ENCODE measurements around the gene ME2.

Gene ME2

DNA sequence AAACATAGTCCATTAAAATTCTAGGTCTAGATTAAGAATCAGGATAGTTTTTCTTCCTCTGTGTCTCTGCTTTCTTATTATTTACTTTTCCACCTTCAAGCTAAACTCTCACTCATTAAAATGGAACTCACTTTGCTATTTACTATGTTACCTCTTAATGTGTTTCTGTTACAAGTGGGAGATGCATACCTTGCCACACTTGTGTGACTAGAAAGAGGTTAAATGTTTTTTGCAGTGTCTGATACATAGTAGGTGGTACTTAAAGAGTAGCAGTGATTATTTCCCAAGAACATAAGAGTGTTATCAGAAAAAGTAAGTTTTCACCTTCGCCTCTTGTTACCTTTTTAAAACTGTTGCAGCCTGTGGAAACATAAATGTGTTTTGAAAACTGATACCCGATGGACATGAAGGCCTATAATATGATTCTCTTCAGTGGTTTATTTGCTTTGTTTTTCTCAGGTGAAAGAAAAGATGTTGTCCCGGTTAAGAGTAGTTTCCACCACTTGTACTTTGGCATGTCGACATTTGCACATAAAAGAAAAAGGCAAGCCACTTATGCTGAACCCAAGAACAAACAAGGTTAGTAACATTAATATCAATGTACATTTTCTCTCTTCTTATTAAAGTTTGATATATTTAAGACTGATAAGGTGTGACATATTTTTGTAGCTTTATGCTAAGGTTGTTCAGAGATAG is 16.6 kb downstream of the ME2 start:
- no peaks in the 10 kb centered on the region for H3K36me3 ChIP-seq (ENCODE audit: control insufficient read depth, insufficient read depth, low read length)
- H3K4me1 ChIP-seq (ENCODE audit: control insufficient read depth, insufficient read depth, low read length), result peaks cover 4% of the 10 kb centered on the region
- no peaks in the 10 kb centered on the region for H3K9me3 ChIP-seq (ENCODE audit: control insufficient read depth, insufficient read depth, low read length)
- H3K9ac ChIP-seq (ENCODE audit: low read depth, low read length), result no peak overlapping the region
- H3K4me3 ChIP-seq (ENCODE audit: low read depth, low read length), result no peak overlapping the region
- H3K27me3 ChIP-seq (ENCODE audit: control insufficient read depth, insufficient read depth, low read length), result no peaks in the 10 kb centered on the region

DNA sequence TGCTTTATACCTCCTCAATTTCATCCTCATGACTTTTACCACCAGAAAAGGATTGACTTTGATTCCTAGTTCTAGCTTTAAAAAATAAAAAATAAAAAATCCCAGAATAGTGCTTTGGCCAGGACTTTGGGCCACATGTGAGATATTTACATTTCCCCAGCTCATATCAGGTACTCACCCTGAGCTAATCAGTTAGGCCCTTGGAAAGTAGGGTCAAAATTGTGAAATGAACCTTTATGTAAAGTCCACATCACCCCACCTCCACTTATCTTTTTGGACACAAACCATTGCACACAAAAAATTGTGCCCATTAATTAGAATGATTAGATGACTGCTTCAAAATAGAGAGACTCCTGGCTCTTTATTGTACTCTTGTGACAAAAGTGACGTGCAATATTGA is 17.2 kb downstream of the ME2 start:
- no peaks in the 10 kb centered on the region for H3K9me3 ChIP-seq (ENCODE audit: control insufficient read depth, insufficient read depth, low read length)

DNA sequence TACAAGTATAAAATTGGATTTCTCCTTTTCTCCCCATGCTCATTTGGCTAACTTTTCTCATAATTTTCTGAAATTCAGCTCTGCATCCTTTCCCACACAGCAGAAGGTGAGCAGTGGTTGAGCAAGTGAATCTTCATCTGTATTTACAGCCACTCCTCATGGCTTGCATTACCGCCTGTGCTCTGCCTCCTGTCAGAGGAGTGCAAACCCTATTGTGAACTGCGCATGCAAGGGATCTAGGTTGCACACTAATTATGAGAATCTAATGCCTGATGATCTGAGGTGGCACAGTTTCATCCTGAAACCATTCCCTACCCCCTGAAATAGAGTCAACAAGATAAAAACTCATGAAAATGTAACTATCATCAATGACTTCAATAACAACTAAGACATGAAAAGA is 20.0 kb downstream of the ME2 start:
- H3K27me3 ChIP-seq (ENCODE audit: control insufficient read depth, insufficient read depth, low read length), result no peaks in the 10 kb centered on the region
- no peak overlapping the region for H3K4me3 ChIP-seq (ENCODE audit: low read depth, low read length)
- no peak overlapping the region for H3K9ac ChIP-seq (ENCODE audit: low read depth, low read length)
- no peaks in the 10 kb centered on the region for H3K9me3 ChIP-seq (ENCODE audit: control insufficient read depth, insufficient read depth, low read length)
- H3K4me1 ChIP-seq (ENCODE audit: control insufficient read depth, insufficient read depth, low read length), result peaks cover 4% of the 10 kb centered on the region
- H3K36me3 ChIP-seq (ENCODE audit: control insufficient read depth, insufficient read depth, low read length), result no peaks in the 10 kb centered on the region

More for the DNA sequence above, 17.2 kb downstream of the ME2 start:
- Histone ChIP-seq H3K4me1 (ENCODE audit: control insufficient read depth, insufficient read depth, low read length) (peaks cover 4% of the 10 kb centered on the region), H3K4me3 (ENCODE audit: low read depth, low read length) (no peak overlapping the region), H3K27me3 (ENCODE audit: control insufficient read depth, insufficient read depth, low read length) (no peaks in the 10 kb centered on the region), H3K36me3 (ENCODE audit: control insufficient read depth, insufficient read depth, low read length) (no peaks in the 10 kb centered on the region), H3K9ac (ENCODE audit: low read depth, low read length) (no peak overlapping the region)

DNA sequence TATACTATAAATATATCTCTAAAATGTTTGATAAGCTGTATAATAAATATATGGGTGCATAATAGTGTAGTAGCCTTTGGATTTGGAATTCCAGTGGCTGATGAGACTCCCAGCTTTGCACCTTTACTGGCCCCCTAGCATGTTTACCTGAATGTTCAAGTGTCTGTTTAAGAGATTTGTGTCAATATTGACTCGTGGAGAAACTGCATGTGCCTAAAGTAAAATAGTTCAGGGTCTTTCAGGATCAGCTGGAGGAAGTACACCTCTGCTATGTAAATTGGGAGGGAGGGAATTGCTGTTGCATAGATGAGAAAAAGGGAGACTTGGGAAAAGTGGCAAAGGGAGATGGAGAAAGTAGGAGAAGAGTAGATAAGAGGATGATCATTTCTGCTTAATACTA is 23.9 kb downstream of the ME2 start:
- Histone ChIP-seq H3K9me3 (ENCODE audit: control insufficient read depth, insufficient read depth, low read length) (no peaks in the 10 kb centered on the region), H3K27me3 (ENCODE audit: control insufficient read depth, insufficient read depth, low read length) (no peaks in the 10 kb centered on the region), H3K4me3 (ENCODE audit: low read depth, low read length) (no peak overlapping the region), H3K4me1 (ENCODE audit: control insufficient read depth, insufficient read depth, low read length) (no peaks in the 10 kb centered on the region), H3K36me3 (ENCODE audit: control insufficient read depth, insufficient read depth, low read length) (no peaks in the 10 kb centered on the region), H3K9ac (ENCODE audit: low read depth, low read length) (no peak overlapping the region)

DNA sequence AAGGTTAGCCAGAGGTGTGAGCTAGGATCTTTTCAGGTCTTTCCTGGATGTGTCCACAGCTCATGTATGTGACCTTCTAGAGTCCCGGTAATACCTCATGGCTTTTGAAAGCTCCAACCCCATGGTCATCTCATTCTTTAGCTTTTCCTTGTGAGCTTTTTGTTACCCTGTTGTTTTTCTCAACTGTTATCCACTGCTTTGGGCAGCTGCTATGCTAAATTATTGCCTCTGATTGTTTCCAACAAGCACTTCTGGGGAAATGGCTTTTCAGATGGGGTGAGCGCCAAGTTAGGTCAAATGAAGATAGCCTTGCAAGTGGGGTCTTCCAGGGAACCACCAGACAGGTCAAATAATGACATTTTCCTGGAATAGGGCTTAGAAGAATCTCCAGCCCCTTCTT is 27.9 kb downstream of the ME2 start:
- Histone ChIP-seq H3K36me3 (ENCODE audit: control insufficient read depth, insufficient read depth, low read length) (no peaks in the 10 kb centered on the region), H3K9me3 (ENCODE audit: control insufficient read depth, insufficient read depth, low read length) (no peaks in the 10 kb centered on the region), H3K27me3 (ENCODE audit: control insufficient read depth, insufficient read depth, low read length) (no peaks in the 10 kb centered on the region), H3K4me1 (ENCODE audit: control insufficient read depth, insufficient read depth, low read length) (no peaks in the 10 kb centered on the region), H3K9ac (ENCODE audit: low read depth, low read length) (no peak overlapping the region), H3K4me3 (ENCODE audit: low read depth, low read length) (no peak overlapping the region)

DNA sequence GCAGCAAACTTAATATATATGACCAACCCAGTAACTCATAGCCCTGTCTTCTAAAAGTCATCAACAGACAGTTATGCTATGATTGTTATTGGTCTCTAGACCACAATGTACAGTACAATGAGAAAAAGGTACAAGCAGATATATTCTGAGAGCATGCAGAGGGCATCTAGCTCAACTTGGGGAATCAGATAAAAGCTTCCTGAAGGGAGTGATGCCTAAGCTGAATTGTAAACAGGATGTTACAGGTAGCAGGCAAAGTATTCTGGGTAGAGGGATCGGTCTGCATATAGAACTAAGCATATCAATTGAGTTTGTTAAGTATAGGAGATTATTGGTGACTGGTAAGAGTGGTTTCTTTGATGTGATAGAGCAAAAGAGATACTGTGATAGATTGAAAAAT is 30.3 kb downstream of the ME2 start:
- Histone ChIP-seq H3K27me3 (ENCODE audit: control insufficient read depth, insufficient read depth, low read length) (no peaks in the 10 kb centered on the region), H3K4me3 (ENCODE audit: low read depth, low read length) (no peak overlapping the region), H3K36me3 (ENCODE audit: control insufficient read depth, insufficient read depth, low read length) (no peaks in the 10 kb centered on the region), H3K9ac (ENCODE audit: low read depth, low read length) (no peak overlapping the region), H3K4me1 (ENCODE audit: control insufficient read depth, insufficient read depth, low read length) (no peaks in the 10 kb centered on the region), H3K9me3 (ENCODE audit: control insufficient read depth, insufficient read depth, low read length) (no peaks in the 10 kb centered on the region)

DNA sequence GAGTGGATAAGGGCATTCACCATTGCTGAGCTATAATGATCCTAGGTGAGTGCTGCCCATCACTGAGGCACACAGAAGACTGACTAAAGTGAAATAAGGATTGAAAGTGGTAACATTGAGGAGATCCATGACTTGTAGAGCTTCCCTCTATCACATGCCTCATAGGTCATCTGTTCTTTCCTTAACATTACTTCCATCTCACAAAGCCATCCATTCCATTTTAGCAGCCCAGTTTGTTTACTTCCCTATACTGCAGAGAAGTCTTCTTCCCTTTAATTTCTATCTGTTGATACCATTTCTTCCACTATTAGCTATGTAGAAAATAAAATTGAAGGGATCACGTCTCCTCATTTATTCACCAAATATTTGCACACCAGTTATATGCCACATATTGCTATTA is 32.1 kb downstream of the ME2 start:
- Histone ChIP-seq H3K36me3 (ENCODE audit: control insufficient read depth, insufficient read depth, low read length) (no peaks in the 10 kb centered on the region), H3K9me3 (ENCODE audit: control insufficient read depth, insufficient read depth, low read length) (no peaks in the 10 kb centered on the region), H3K27me3 (ENCODE audit: control insufficient read depth, insufficient read depth, low read length) (no peaks in the 10 kb centered on the region), H3K4me3 (ENCODE audit: low read depth, low read length) (no peak overlapping the region), H3K4me1 (ENCODE audit: control insufficient read depth, insufficient read depth, low read length) (no peaks in the 10 kb centered on the region), H3K9ac (ENCODE audit: low read depth, low read length) (no peak overlapping the region)

DNA sequence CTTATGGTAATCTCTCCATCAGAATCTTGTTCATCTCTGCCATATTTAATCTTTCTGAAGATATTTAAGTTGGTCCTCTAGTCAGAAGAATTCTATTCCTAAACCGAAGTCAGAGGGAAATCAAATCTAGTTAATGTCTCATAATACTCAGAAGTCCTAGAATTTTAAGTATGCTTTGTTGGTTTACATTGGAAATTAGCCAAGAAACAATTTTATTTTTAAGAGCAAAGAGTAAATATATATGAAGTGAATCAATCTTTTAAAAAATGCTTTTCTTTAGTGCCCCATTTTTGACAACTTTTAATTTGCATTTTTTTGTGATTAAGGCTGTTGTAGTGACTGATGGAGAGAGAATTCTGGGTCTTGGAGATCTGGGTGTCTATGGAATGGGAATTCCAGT is 38.1 kb downstream of the ME2 start:
- Histone ChIP-seq H3K4me3 (ENCODE audit: low read depth, low read length) (no peak overlapping the region), H3K27me3 (ENCODE audit: control insufficient read depth, insufficient read depth, low read length) (no peaks in the 10 kb centered on the region), H3K9ac (ENCODE audit: low read depth, low read length) (no peak overlapping the region), H3K4me1 (ENCODE audit: control insufficient read depth, insufficient read depth, low read length) (no peaks in the 10 kb centered on the region), H3K9me3 (ENCODE audit: control insufficient read depth, insufficient read depth, low read length) (no peaks in the 10 kb centered on the region), H3K36me3 (ENCODE audit: control insufficient read depth, insufficient read depth, low read length) (no peaks in the 10 kb centered on the region)

DNA sequence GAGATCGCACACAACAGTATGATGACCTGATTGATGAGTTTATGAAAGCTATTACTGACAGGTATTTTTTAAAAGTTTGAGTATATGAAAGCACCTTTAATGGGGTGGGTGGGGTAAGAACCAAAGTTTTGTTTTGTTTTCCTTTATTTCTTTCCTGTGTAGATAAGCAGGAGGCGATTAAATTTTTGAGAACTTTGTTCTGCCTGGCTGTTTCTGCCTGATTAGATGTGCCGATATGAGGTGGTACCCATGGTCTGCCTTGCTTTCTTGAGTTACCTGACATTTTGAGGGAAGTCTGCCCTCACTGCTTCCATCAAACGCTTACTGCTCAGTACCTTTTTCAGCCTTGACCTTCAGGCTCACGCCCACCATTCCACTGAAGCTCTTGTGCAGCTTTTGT is 39.2 kb downstream of the ME2 start:
- H3K4me3 ChIP-seq (ENCODE audit: low read depth, low read length), result no peak overlapping the region
- H3K36me3 ChIP-seq (ENCODE audit: control insufficient read depth, insufficient read depth, low read length), result no peaks in the 10 kb centered on the region
- no peaks in the 10 kb centered on the region for H3K27me3 ChIP-seq (ENCODE audit: control insufficient read depth, insufficient read depth, low read length)
- no peak overlapping the region for H3K9ac ChIP-seq (ENCODE audit: low read depth, low read length)
- no peaks in the 10 kb centered on the region for H3K9me3 ChIP-seq (ENCODE audit: control insufficient read depth, insufficient read depth, low read length)
- H3K4me1 ChIP-seq (ENCODE audit: control insufficient read depth, insufficient read depth, low read length), result no peaks in the 10 kb centered on the region

DNA sequence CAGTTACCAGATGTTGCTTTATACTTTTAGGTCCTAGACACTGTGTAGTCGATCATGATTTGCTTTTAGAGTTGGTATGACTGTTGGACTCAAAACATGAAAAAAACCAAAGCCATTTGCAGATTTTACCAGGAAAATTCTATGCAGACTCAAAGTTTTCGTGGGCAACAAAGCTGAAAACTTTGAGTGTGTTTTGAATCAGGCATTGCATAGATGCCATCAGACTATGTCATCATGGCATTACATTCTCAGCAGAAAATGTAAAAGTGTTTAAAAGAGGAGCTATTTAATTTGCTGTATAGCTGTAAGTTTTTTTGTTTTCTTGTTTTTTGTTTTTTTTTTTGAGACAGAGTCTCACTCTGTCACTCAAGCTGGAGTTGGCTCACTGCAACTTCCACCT is 45.5 kb downstream of the ME2 start:
- peaks cover 7% of the 10 kb centered on the region for H3K36me3 ChIP-seq (ENCODE audit: control insufficient read depth, insufficient read depth, low read length)
- no peaks in the 10 kb centered on the region for H3K4me1 ChIP-seq (ENCODE audit: control insufficient read depth, insufficient read depth, low read length)
- H3K9me3 ChIP-seq (ENCODE audit: control insufficient read depth, insufficient read depth, low read length), result no peaks in the 10 kb centered on the region
- no peak overlapping the region for H3K9ac ChIP-seq (ENCODE audit: low read depth, low read length)
- H3K27me3 ChIP-seq (ENCODE audit: control insufficient read depth, insufficient read depth, low read length), result no peaks in the 10 kb centered on the region
- H3K4me3 ChIP-seq (ENCODE audit: low read depth, low read length), result no peak overlapping the region

DNA sequence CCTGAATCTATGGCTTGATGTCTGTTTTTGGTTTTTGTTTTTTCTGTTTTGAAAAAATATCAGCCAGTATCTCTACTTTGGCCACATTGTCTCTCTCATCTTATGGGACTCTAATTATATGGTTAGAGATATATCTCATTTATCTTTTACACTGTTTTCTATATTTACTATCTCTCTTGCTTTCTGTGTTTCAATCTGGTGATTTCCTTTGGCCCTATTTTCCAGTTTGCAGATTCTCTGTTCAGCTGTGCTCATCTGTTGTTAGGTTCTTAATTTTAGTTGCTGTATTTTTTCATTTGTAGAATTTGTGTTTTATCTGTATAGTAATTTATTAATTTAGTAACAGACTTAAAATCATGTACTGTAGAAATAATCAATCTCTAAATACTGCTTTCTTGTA is 47.6 kb downstream of the ME2 start:
- no peaks in the 10 kb centered on the region for H3K9me3 ChIP-seq (ENCODE audit: control insufficient read depth, insufficient read depth, low read length)
- no peak overlapping the region for H3K9ac ChIP-seq (ENCODE audit: low read depth, low read length)
- H3K27me3 ChIP-seq (ENCODE audit: control insufficient read depth, insufficient read depth, low read length), result no peaks in the 10 kb centered on the region
- no peak overlapping the region for H3K4me3 ChIP-seq (ENCODE audit: low read depth, low read length)
- H3K36me3 ChIP-seq (ENCODE audit: control insufficient read depth, insufficient read depth, low read length), result peaks cover 7% of the 10 kb centered on the region
- no peaks in the 10 kb centered on the region for H3K4me1 ChIP-seq (ENCODE audit: control insufficient read depth, insufficient read depth, low read length)

DNA sequence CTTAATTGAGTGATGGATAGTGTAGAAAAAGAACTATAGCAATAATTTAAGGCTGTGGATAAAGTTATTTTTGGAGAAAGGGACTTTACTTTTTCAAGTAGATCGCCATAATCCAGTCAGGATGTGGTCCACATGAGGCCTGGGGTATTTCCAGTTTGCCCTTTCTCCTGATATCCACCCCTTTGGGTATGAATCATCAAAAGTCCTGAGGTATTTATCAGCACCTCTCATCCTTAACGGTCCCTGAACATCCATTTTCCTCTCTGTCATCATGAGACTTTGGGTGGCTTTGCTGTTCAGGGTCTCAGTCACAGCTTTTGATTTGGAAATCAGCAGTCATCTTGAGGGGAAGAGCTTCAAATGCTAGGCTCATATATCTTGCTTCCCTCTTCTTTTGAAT is 49.6 kb downstream of the ME2 start:
- Histone ChIP-seq H3K4me1 (ENCODE audit: control insufficient read depth, insufficient read depth, low read length) (no peaks in the 10 kb centered on the region), H3K9me3 (ENCODE audit: control insufficient read depth, insufficient read depth, low read length) (no peaks in the 10 kb centered on the region), H3K4me3 (ENCODE audit: low read depth, low read length) (no peak overlapping the region), H3K36me3 (ENCODE audit: control insufficient read depth, insufficient read depth, low read length) (peaks cover 7% of the 10 kb centered on the region), H3K27me3 (ENCODE audit: control insufficient read depth, insufficient read depth, low read length) (no peaks in the 10 kb centered on the region), H3K9ac (ENCODE audit: low read depth, low read length) (no peak overlapping the region)
